GM19023 (cell line): Measurements from ENCODE around the gene MCM6.
A peak's percentile ranks its signal among the peaks of the same experiment; 100 is the strongest.

ENCODE experiments used
- ATAC-seq: cut with Tn5 transposase; IDR thresholded peaks from one replicate; pipeline ENCODE4 v1.9.1; 2021; ENCODE audit warnings: mild to moderate bottlenecking, moderate library complexity; ENCODE audit not compliant: unreplicated experiment

MCM6 gene

GRCh38 chr2:135870571-135870970 lies 5.7 kb downstream of the MCM6 start:
- peak; percentile 76 for ATAC-seq

DNA sequence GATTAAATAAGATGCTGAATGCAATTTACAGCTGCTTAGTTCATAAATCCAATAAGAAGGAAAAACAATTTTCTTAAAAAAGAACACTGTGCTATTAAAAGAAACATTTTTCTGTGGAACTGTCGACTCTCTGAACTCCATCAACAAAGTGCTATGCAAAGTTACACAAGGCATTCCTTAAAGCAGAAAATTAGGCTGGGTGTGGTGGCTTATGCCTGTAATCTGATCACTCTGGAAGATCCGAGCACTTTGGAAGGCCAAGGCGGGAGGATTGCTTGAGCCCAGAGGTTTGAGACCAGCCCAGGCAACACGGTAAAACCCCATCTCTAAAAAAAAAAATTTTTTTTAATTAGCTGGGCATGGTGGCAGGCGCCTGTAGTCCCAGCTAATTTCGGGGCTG lies 13.0 kb downstream of the MCM6 start:
- no peak for ATAC-seq

DNA sequence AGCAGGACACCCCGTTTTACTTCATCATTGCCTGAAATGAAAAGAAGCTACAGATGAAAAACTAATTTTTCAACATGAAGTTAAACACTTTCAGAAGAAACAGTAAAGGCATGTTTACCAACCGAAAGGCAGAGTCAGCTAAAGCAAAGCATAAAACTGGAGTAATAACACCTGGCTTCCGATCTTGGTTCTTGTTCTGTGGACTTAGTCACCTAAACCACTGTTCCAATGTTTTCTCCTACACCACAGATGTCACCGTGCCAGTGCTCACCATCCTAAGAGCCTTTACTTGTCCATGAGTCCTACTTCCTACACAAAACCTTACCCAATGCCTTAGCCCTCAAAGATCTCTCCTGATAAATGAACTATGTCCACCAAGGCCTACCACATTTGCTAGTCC lies 13.5 kb downstream of the MCM6 start:
- no peak for ATAC-seq

DNA sequence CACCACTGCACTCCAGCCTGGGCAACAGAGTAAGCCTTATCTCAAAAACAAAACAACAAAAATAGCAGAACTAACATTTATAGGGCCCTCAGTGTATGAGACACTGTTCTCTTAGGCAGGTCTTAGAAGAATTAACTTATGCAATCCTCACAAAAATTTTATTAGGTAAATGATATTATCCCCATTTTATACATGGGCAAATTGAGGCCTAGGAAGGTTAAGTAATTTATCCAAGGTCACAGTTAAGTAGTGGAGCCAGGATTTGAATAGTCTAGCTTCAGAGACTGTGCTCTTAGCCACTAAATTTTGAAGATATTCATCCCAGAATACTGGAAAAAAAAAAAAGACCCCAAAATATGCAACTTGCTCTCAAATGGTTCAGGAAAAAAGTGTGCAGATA lies 22.8 kb downstream of the MCM6 start:
- ATAC-seq: no peak

DNA sequence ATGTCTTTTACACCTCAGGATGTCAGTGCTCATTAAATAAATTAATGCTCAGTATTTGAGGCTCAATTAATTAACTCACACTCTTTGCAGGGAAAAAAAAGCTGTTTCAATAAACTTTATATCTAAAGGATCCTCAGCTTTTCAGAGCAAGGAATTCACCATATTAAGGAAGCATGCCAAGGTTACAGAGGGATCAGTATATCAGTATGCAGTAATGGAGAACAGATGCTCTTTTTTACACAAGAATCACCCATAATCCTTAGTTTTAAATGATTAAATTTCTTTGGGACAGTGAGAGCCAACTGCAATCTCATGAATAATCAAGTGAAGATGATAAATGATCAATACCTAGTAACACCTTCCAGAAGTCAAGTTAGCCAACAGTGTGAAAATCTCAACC lies 24.4 kb downstream of the MCM6 start:
- no peak for ATAC-seq

- no peak for ATAC-seq
These were observed 25.2 kb downstream of the MCM6 start for GRCh38 chr2:135850892-135851668.

DNA sequence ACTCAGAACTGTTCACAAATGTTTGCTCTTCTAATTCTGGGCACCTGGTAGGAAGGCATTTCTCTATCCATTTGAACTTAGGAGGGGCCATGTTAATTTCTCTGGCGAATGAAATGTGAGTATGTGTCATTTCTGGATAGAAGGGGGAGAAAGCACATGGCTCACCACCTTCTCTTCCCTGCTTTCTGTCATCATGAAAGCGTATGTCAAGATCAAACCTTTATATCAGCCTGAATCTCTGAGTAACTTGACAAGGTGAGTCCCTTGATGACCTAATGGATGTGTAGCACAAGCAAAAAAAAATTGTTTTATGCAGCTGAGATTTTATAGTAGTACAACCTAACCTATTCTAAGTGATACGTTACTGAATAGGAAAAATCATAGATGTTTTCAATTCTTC lies 27.2 kb downstream of the MCM6 start:
- ATAC-seq: no peak

GRCh38 chr2:135845997-135846396 lies 30.2 kb downstream of the MCM6 start:
- ATAC-seq: no peak

DNA sequence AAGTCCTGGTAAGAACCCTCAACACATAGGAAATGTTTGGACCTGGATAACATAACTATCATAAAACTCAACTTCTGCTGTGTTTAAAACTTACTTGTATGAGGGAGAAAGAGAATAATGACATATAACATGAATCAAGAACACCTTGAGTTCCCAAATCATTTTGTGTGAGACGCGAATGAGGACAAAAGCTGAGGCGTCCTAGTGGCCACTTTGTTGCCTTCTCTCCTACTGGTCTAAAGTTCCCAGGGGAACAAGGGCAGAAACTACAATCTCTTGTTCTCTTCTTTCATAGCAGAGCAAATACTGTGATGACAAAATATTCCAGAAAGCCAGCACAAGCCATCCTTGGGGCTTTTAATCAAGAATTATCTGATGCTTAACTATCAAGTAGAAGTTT lies 31.0 kb downstream of the MCM6 start:
- no peak for ATAC-seq

DNA sequence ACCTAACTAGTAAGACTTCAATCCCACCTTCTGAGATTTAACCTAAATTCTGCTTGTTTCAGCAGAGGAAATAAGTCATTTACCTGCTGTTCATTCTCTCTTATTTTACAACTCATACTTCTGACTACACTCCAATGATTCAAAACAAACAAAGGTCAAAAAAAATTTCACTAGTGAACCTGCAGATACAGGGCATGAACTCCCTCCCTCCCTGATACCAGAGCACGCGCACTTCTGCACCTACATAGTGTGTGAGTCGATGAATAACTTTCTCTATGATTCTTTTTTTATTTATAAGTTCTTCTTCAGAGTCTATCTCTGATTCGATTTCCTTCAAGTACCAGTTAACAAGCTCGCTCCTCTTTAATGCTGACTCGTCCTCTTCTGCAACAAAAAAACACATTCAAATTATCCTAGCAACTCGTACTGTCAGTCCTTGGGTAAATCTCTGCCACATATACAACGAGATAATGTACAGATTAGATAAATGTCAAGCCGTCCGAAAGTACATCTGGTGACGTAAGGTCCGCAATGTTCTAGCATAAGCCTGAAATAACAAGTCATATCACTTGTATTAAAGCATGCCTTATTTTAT lies 31.8 kb downstream of the MCM6 start:
- no peak for ATAC-seq

DNA sequence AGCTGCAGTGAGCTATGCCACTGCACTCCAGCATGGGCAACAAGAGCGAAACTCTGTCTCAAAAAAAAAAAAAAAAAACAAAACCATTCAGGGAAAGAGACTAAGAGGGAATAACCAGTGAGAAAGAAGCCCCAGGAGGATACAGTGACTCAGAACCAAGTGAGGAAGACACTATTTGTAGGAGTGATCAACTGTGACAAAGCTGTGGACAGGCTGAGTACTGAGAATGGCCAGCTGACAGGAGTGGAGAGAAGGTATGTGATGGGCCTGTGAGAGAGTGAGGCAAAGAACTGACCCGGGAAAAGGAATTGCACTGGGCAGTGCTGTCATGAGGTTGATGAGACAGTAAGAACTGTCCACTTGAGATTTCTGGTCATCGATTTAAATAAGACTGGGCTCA lies 32.6 kb downstream of the MCM6 start:
- ATAC-seq: no peak

GRCh38 chr2:135840601-135841000 lies 35.6 kb downstream of the MCM6 start:
- no peak for ATAC-seq

DNA sequence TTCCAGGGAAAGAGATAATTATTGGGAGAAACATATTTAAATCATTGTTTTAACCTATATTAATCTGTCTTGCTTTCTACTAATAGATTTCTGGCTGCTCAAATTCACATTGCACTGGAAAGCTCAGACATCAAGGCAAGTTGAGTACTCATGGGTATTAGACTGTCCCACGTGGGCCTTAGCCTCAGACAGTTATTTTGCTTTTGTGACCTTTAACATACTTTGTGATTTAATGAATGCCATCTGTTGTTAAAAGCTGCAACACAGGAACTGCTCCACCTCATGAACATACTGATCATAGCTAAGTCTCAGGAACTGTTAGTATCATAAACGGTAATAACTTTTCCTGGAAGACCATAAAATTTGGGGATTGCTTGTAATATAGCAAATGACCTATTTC lies 36.5 kb downstream of the MCM6 start:
- ATAC-seq: no peak

- ATAC-seq: no peak
These were observed 37.7 kb downstream of the MCM6 start for GRCh38 chr2:135838502-135838901.

- ATAC-seq: no peak
These were observed 39.5 kb downstream of the MCM6 start, which contains the start of gene LCT for GRCh38 chr2:135836596-135837270. TSS of gene LCT (minus strand) at chr2:135837184. CDS start at chr2:135837169, 15 bp downstream.

GRCh38 chr2:135832891-135833290 lies 43.4 kb downstream of the MCM6 start:
- no peak for ATAC-seq

- ATAC-seq: no peak
These were observed 44.9 kb downstream of the MCM6 start for GRCh38 chr2:135831180-135831812.

DNA sequence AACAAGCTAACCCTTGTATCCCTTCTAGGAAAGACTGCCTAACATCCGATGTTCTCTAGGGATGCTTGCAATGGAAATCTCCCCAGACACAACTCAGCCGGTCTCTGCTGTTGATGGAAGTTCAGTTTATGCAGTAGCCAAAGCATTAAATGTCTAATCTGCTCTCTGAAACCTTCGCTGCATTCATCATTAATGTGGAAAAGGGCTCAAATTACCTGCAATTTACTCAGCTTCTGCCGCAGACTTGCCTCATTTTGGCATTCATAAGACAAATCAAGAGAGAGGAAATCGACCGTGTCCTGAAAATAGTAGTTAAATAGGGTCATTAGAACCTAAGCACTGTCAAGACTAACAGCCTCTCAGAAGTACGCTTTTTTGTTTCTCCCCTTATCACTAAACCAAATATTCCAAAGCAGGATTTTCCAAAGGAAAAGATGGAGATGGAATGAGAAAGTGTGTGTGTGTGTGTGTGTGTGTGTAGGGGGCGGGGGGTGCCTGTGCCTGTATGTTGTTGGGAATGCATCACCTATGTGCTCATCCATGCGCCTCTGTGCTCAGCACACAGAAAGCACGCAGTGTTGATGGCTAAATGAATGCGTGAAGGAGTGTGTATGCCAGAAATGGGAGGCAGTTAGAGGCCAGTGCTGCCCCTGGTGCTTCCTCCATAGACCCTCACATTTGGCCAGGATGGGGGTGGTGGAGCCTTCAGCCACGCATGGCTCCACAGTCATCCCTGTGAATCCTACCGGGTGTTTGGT lies 46.7 kb downstream of the MCM6 start:
- no peak for ATAC-seq

DNA sequence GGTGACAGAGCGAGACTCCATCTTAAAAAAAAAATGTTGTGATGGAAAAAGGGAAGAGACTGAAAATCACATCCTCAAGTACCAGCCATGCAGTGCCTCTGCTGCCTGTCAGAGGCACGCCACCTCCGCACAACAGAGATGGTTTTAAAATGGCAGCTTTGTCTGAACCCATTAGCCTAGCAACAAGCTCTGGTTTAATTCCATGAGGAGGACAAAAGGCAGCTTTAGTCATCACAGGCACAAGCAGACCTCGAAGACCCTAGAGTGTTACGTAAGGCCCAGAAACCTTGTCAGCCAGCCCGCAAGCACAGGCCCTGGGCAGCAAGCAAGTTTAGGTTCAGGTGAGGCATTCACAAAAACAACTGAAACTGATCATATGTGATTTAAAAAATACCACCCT lies 49.7 kb downstream of the MCM6 start:
- ATAC-seq: no peak

DNA sequence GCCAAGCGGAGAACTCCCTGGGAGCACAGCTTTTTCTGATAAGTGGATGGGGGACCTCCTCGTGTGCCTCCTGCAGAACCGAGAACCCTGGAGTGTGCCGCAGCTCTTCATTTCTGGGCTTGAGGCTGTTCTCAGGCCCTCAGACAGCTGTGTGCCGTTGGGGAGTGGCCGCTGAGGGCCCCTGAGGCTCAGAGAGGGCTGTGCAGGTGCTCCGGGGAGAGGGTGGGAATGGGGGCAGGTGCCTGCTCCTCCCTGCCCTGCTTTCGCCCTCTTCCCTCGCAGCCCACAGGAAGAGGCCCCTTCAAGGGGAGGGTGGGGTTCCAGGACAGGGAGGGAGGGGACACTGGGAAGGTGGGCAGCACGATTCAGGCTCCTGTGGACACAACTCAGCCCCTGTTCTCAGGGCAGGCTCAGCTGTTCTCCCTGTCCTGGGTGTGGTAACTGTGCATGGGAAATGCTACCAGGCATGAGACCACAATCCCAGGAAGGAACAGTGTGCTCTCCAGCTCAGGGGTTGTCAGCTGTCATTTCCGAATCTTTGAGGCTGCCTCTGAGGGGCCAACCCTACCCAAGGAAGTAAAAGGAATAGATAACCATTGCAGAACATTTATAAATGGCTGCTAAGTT lies 50.6 kb downstream of the MCM6 start:
- ATAC-seq: no peak
